RWPE2 (cell line): ENCODE data around the gene PBX1.

ENCODE experiments used
- ATAC-seq: fragments of 200-7000 bp; cut with Tn5 transposase; 3 replicates; pipeline ENCODE4 v1.9.1; 2021; ENCODE audit warnings: low read depth
- DNase-seq: peaks from one replicate; pipeline ENCODE4 v3.0.0-alpha.2; 2020; ENCODE audit warnings: low spot score
- H3K27ac ChIP-seq: fragments of 450-650 bp; 2 replicates; pipeline ENCODE4 v1.5.1; 2017; ENCODE audit warnings: mild to moderate bottlenecking; ENCODE audit not compliant: poor library complexity, severe bottlenecking
- H3K27me3 ChIP-seq: fragments of 250-450 bp; sonication (Bioruptor Pico); 2 replicates; pipeline ENCODE4 v1.5.1; 2021; ENCODE audit warnings: mild to moderate bottlenecking, moderate library complexity; ENCODE audit not compliant: insufficient read depth, poor library complexity, severe bottlenecking
- H3K36me3 ChIP-seq: fragments of 250-450 bp; sonication (Bioruptor Pico); 2 replicates; pipeline ENCODE4 v1.5.1; 2020; ENCODE audit warnings: low read depth, mild to moderate bottlenecking, moderate library complexity
- H3K4me1 ChIP-seq: fragments of 250-450 bp; sonication (Bioruptor Pico); 2 replicates; pipeline ENCODE4 v1.5.1; 2021; ENCODE audit warnings: mild to moderate bottlenecking, moderate library complexity; ENCODE audit not compliant: insufficient read depth, poor library complexity, severe bottlenecking
- H3K4me3 ChIP-seq: fragments of 250-450 bp; sonication (Bioruptor Pico); 2 replicates; pipeline ENCODE4 v1.5.1; 2021; ENCODE audit warnings: mild to moderate bottlenecking, moderate library complexity; ENCODE audit not compliant: severe bottlenecking
- H3K9me3 ChIP-seq: fragments of 250-450 bp; sonication (Bioruptor Pico); 2 replicates; pipeline ENCODE4 v1.5.1; 2021; ENCODE audit warnings: mild to moderate bottlenecking, moderate library complexity; ENCODE audit not compliant: severe bottlenecking
- CTCF ChIP-seq: fragments of 450-650 bp; IDR thresholded peaks from one replicate; pipeline ENCODE4 v1.5.1; 2017; ENCODE audit warnings: mild to moderate bottlenecking, moderate library complexity; ENCODE audit not compliant: poor library complexity, severe bottlenecking

The PBX1 gene

GRCh38 chr1:164824542-164824941, 265.6 kb downstream of the PBX1 start:
- H3K4me1 ChIP-seq: no peaks in the 10 kb centered on the region
- no peak overlapping the region for H3K4me3 ChIP-seq
- no peak for TF ChIP-seq CTCF
- H3K9me3 ChIP-seq: no peaks in the 10 kb centered on the region
- no peaks in the 10 kb centered on the region for H3K36me3 ChIP-seq
- no peak overlapping the region for H3K27ac ChIP-seq
- DNase-seq (no peak), ATAC-seq (no peak)
- H3K27me3 ChIP-seq: no peaks in the 10 kb centered on the region

GRCh38 chr1:164830628-164831027, 271.6 kb downstream of the PBX1 start:
- H3K27me3 ChIP-seq: no peaks in the 10 kb centered on the region
- H3K9me3 ChIP-seq: no peaks in the 10 kb centered on the region
- no peak for DNase-seq
- no peaks in the 10 kb centered on the region for H3K4me1 ChIP-seq
- no peaks in the 10 kb centered on the region for H3K36me3 ChIP-seq
- TF ChIP-seq CTCF: no peak
- no peak overlapping the region for H3K27ac ChIP-seq
- ATAC-seq: no peak
- H3K4me3 ChIP-seq: no peak overlapping the region

DNA sequence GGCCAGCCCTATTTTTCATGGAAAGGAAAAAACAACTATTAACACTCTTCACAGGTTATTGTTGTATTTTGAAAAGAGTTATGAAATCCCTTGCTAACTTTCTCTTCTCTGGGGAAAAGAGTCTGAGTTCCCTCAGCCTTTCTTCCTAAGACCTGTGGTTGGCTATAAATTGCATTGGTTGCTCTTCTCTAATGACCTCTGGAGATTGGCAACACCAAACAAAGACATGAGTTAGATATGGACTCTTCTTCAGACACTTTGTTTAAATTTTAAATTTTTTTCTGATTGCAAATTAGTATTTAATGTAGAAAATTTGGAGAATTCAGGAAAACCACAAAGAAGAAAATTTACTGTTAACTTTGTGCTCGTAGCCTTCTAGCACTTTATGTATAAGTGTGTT, 275.7 kb downstream of the PBX1 start:
- ATAC-seq: no peak

GRCh38 chr1:164836614-164837018, 277.6 kb downstream of the PBX1 start:
- DNase-seq (no peak), ATAC-seq (no peak)
- no peak for TF ChIP-seq CTCF
- Histone ChIP-seq H3K4me1 (no peaks in the 10 kb centered on the region), H3K9me3 (no peaks in the 10 kb centered on the region), H3K4me3 (no peak overlapping the region), H3K27ac (no peak overlapping the region), H3K36me3 (no peaks in the 10 kb centered on the region), H3K27me3 (no peaks in the 10 kb centered on the region)

More for the DNA sequence above, 275.7 kb downstream of the PBX1 start:
- Histone ChIP-seq H3K36me3 (no peaks in the 10 kb centered on the region), H3K27me3 (no peaks in the 10 kb centered on the region), H3K4me1 (no peaks in the 10 kb centered on the region), H3K27ac (no peak overlapping the region), H3K4me3 (no peak overlapping the region), H3K9me3 (no peaks in the 10 kb centered on the region)
- TF ChIP-seq CTCF: no peak
- DNase-seq: no peak

GRCh38 chr1:164838786-164839185, 279.8 kb downstream of the PBX1 start:
- Histone ChIP-seq H3K4me1 (no peaks in the 10 kb centered on the region), H3K9me3 (no peaks in the 10 kb centered on the region), H3K36me3 (no peaks in the 10 kb centered on the region), H3K27me3 (no peaks in the 10 kb centered on the region), H3K27ac (no peak overlapping the region), H3K4me3 (no peak overlapping the region)
- no peak for TF ChIP-seq CTCF
- ATAC-seq (no peak), DNase-seq (no peak)
